HUES48 (cell line): Measurements from ENCODE around the gene SNCG.
"Not testable (repeated sequence)": the region's sequence is repeated elsewhere in the genome, so short reads cannot be mapped to it uniquely, and the experiment has no call there.

Experiments used
- H3K27ac ChIP-seq: one replicate; pipeline ENCODE4 v1.7.0; 2013; ENCODE audit warnings: low read depth, low read length, inconsistent platforms
- H3K27me3 ChIP-seq: 2 replicates; pipeline ENCODE4 v1.6.1; 2013; ENCODE audit warnings: mild to moderate bottlenecking, low read length; ENCODE audit not compliant: control insufficient read depth, insufficient read depth
- H3K36me3 ChIP-seq: 2 replicates; pipeline ENCODE4 v1.6.1; 2013; ENCODE audit warnings: low read length; ENCODE audit not compliant: control insufficient read depth, insufficient read depth
- H3K4me1 ChIP-seq: 2 replicates; pipeline ENCODE4 v1.6.1; 2013; ENCODE audit warnings: mild to moderate bottlenecking, low read length; ENCODE audit not compliant: control insufficient read depth, insufficient read depth
- H3K4me3 ChIP-seq: 2 replicates; pipeline ENCODE4 v1.5.1; 2013; ENCODE audit warnings: mild to moderate bottlenecking, low read depth, low read length
- H3K9ac ChIP-seq: 2 replicates; pipeline ENCODE4 v1.6.1; 2013; ENCODE audit warnings: mild to moderate bottlenecking, low read depth, low read length, moderate library complexity
- H3K9me3 ChIP-seq: 2 replicates; pipeline ENCODE4 v1.6.1; 2013; ENCODE audit warnings: low read length; ENCODE audit not compliant: control insufficient read depth, insufficient read depth

SNCG gene

GRCh38 chr10:86938260-86938659 lies 20.1 kb upstream of the SNCG start:
- H3K4me1 ChIP-seq, result no peaks in the 10 kb centered on the region
- no peak overlapping the region for H3K4me3 ChIP-seq
- no peaks in the 10 kb centered on the region for H3K27me3 ChIP-seq
- H3K36me3 ChIP-seq, result no peaks in the 10 kb centered on the region
- H3K9ac ChIP-seq, result no peak overlapping the region
- H3K27ac ChIP-seq, result no peak overlapping the region
- no peaks in the 10 kb centered on the region for H3K9me3 ChIP-seq

GRCh38 chr10:86940076-86940475 lies 18.3 kb upstream of the SNCG start:
- H3K4me3 ChIP-seq, H3K36me3 ChIP-seq, H3K9ac ChIP-seq, H3K9me3 ChIP-seq, H3K27me3 ChIP-seq, H3K27ac ChIP-seq, H3K4me1 ChIP-seq: not testable (repeated sequence)

DNA sequence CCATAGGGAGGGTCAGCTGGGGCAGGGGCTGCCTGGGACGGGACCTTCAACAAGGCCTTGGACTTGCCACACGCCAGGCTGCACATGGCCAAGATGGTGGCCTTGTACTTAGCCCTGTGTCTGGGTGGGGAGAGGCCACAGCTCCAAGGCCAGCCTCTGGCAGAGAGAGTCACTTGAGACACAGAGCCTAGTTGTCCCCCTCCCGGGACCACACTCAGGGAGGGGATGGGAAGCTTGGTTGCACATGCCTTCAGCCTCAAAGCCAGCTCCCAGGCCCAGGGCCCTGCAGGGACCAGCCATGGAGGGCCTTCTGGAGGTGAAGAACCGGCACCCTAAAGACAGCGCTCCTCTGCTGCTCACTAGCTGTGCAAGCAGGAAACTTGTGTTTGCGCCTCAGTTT lies 17.7 kb upstream of the SNCG start:
- peaks cover under 1% of the 10 kb centered on the region; the same call in 1 of the 2 replicates for H3K4me1 ChIP-seq
- no peaks in the 10 kb centered on the region for H3K27me3 ChIP-seq
- H3K9ac ChIP-seq, result no peak overlapping the region
- H3K27ac ChIP-seq, result no peak overlapping the region
- H3K4me3 ChIP-seq, result no peak overlapping the region
- H3K36me3 ChIP-seq, result no peaks in the 10 kb centered on the region
- no peaks in the 10 kb centered on the region for H3K9me3 ChIP-seq

- H3K27ac ChIP-seq, result no peak overlapping the region
- peaks cover 4% of the 10 kb centered on the region; the same call in 1 of the 2 replicates for H3K4me1 ChIP-seq
- H3K9me3 ChIP-seq, result no peaks in the 10 kb centered on the region
- H3K36me3 ChIP-seq, result no peaks in the 10 kb centered on the region
- no peak overlapping the region for H3K4me3 ChIP-seq
- H3K27me3 ChIP-seq, result no peaks in the 10 kb centered on the region
- no peak overlapping the region for H3K9ac ChIP-seq
Measured at GRCh38 chr10:86941426-86941825, 17.0 kb upstream of the SNCG start.

DNA sequence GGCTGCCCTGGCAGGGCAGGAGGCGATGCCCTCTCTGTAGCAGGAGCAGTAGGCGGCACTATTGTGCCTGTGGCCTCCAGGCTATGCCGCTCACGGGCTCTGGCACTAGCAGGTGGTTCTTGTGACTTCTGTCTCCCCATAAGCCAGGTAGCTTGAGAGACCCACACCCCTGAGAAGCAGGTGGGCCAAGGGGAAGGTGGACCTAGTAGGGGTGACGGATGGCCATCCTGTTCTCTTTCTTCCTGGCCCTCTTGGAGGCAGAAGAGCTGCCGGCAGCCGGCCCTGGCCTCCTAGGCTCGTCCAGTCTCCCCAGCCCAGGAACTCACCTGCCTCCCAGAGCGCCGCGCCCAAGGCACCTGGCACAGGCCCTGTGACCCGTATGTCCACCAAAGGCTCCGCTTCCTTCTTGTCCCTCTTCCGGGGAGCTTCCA lies 16.4 kb upstream of the SNCG start:
- Histone ChIP-seq H3K4me3 (no peak overlapping the region), H3K27me3 (no peaks in the 10 kb centered on the region), H3K9me3 (no peaks in the 10 kb centered on the region), H3K9ac (no peak overlapping the region), H3K27ac (no peak overlapping the region), H3K36me3 (no peaks in the 10 kb centered on the region), H3K4me1 (peaks cover 4% of the 10 kb centered on the region; the same call in 1 of the 2 replicates)

DNA sequence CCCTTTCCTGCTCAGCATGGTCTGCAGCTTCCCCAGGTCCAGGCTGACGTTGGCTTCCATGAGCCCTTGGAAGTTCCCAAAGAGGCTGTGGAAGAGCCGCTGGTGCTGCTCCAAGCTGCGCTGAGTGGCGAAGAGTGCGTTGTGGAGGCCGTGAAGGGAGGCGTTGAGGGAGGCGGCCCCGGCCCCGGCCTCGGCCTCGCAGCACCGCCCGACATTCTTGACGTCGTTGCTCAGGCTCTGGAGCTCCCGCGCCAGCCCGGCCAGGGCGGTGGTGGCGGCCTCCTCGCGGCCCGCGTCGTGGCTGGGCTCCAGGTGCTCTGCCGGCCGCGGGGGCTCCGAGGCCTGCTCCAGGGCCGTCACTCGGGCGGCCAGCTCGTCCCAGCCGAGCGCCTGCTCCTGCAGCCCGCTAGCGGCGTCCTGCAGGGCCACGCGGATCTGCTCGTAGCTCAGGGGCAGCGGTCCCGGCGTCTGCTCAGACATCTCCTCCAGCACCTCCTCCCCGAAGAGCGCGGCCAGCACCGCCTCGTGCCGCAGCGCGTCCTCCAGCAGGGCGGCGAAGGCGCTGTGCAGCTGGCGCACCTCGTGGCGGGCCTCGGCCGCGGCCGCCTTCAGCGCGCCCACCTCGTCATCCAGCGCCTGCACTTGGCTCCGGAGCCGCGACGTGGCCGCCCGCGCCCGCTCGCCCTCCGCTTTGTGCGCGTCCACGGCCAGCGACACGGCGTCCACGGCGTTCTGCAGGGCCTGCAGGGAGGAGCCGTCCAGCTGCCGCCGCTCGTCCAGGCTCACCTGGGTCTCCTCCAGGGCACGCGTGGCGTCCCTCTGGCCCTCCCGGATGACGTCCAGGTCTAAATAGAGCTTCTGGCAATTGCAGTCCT lies 15.7 kb upstream of the SNCG start:
- Histone ChIP-seq H3K4me1 (peaks cover 4% of the 10 kb centered on the region; the same call in 1 of the 2 replicates), H3K27me3 (no peaks in the 10 kb centered on the region), H3K36me3 (no peaks in the 10 kb centered on the region), H3K4me3 (no peak overlapping the region), H3K9ac (no peak overlapping the region), H3K27ac (no peak overlapping the region), H3K9me3 (no peaks in the 10 kb centered on the region)

- H3K9ac ChIP-seq, result no peak overlapping the region
- H3K36me3 ChIP-seq, result no peaks in the 10 kb centered on the region
- H3K27ac ChIP-seq, result no peak overlapping the region
- peaks cover 4% of the 10 kb centered on the region; the same call in 1 of the 2 replicates for H3K4me1 ChIP-seq
- no peak overlapping the region for H3K4me3 ChIP-seq
- H3K27me3 ChIP-seq, result no peaks in the 10 kb centered on the region
- no peaks in the 10 kb centered on the region for H3K9me3 ChIP-seq
Measured at GRCh38 chr10:86943316-86944030, 14.9 kb upstream of the SNCG start.

DNA sequence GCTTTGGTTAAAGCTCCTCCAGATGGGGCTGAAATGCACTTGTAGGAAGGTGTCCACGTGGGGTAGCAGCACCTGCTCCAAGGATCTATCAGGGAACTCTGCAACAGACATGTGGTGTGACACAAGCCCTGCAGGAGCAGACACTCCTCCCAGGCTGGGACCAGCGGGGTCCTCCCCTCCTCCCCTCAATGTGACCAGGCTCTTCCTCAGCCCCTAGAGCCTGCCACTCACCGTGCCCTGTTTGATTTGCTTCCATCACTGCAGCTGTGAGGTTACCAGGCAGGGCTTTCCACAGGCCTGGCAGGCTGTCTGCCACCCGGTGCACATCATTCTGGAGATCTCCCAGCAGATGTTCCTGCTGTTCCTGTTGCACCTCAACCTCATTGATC lies 14.4 kb upstream of the SNCG start:
- Histone ChIP-seq H3K4me1 (peaks cover 4% of the 10 kb centered on the region; the same call in 1 of the 2 replicates), H3K9ac (no peak overlapping the region), H3K27ac (no peak overlapping the region), H3K9me3 (no peaks in the 10 kb centered on the region), H3K4me3 (no peak overlapping the region), H3K36me3 (no peaks in the 10 kb centered on the region), H3K27me3 (no peaks in the 10 kb centered on the region)

DNA sequence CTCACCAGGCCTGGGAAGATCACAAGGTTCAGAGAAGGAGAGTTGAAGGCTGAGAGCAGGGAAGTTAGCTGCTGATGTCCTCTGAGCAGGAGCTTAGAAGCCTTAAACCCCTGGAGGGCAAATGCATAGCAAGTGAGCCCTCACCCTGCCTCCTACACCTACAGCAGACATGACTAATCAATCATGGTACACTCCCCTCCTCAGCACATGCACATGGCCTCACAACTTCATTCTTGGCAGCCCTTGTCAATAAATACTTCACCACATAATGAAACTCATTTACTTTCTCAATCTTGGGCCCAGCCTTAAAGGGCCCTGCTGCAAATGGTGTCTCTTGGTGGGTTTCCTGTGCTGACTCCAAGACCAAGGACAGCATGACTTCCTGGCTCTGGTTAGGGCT lies 13.9 kb upstream of the SNCG start:
- no peaks in the 10 kb centered on the region for H3K9me3 ChIP-seq
- H3K4me1 ChIP-seq, result peaks cover 4% of the 10 kb centered on the region; the same call in 1 of the 2 replicates
- H3K36me3 ChIP-seq, result no peaks in the 10 kb centered on the region
- H3K9ac ChIP-seq, result no peak overlapping the region
- H3K4me3 ChIP-seq, result no peak overlapping the region
- no peaks in the 10 kb centered on the region for H3K27me3 ChIP-seq
- no peak overlapping the region for H3K27ac ChIP-seq

- Histone ChIP-seq H3K27ac (no peak overlapping the region), H3K27me3 (no peaks in the 10 kb centered on the region), H3K36me3 (no peaks in the 10 kb centered on the region), H3K4me3 (no peak overlapping the region), H3K4me1 (peaks cover 4% of the 10 kb centered on the region; the same call in 1 of the 2 replicates), H3K9ac (no peak overlapping the region), H3K9me3 (no peaks in the 10 kb centered on the region)
Measured at GRCh38 chr10:86944907-86945306, 13.5 kb upstream of the SNCG start.
